Hepatocyte (in vitro differentiated cells): ENCODE measurements around the gene FABP1. TPM values are rescaled to one million over a fixed set of nuclear protein-coding genes. Genes with fewer than 3 reads are reported as not detected.

ENCODE experiments used
- DNase-seq: peaks from one replicate; pipeline ENCODE4 v3.0.0-alpha.2; 2016; ENCODE audit warnings: low spot score
- H2AFZ ChIP-seq: fragments of 200-600 bp; sonication (generic); 2 replicates; pipeline ENCODE4 v1.6.0; 2016; ENCODE audit warnings: antibody characterized with exemption, mild to moderate bottlenecking
- H3K27ac ChIP-seq: fragments of 200-600 bp; sonication (generic); 2 replicates; pipeline ENCODE4 v1.5.1; 2016; ENCODE audit warnings: mild to moderate bottlenecking
- H3K27me3 ChIP-seq: fragments of 200-600 bp; sonication (generic); 2 replicates; pipeline ENCODE4 v1.6.1; 2016
- H3K36me3 ChIP-seq: fragments of 200-600 bp; sonication (generic); replicated peaks from 2 replicates; pipeline ENCODE4 v1.5.1; 2016; ENCODE audit warnings: low read depth; ENCODE audit not compliant: insufficient read depth
- H3K4me1 ChIP-seq: fragments of 200-600 bp; sonication (generic); 2 replicates; pipeline ENCODE4 v1.5.1; 2016; ENCODE audit warnings: mild to moderate bottlenecking, moderate library complexity; ENCODE audit not compliant: insufficient read depth
- H3K4me2 ChIP-seq: fragments of 200-600 bp; sonication (generic); 2 replicates; pipeline ENCODE4 v1.6.0; 2016
- H3K4me3 ChIP-seq: fragments of 200-600 bp; sonication (generic); 2 replicates; pipeline ENCODE4 v1.5.1; 2016; ENCODE audit warnings: mild to moderate bottlenecking
- H3K79me2 ChIP-seq: fragments of 200-600 bp; sonication (generic); 2 replicates; pipeline ENCODE4 v1.6.0; 2017; ENCODE audit warnings: mild to moderate bottlenecking
- H3K9me2 ChIP-seq: fragments of 200-600 bp; sonication (generic); replicated peaks from 2 replicates; pipeline ENCODE4 v1.6.0; 2017; ENCODE audit warnings: mild to moderate bottlenecking; ENCODE audit not compliant: insufficient read depth
- H3K9me3 ChIP-seq: fragments of 200-600 bp; sonication (generic); 2 replicates; pipeline ENCODE4 v1.5.1; 2016; ENCODE audit warnings: low read depth, mild to moderate bottlenecking
- H4K20me1 ChIP-seq: fragments of 200-600 bp; sonication (generic); 2 replicates; pipeline ENCODE4 v1.6.0; 2016; ENCODE audit warnings: mild to moderate bottlenecking; ENCODE audit not compliant: insufficient read depth, poor library complexity, severe bottlenecking
- EZH2 ChIP-seq: fragments of 200-600 bp; sonication (generic); IDR thresholded peaks from 2 replicates; pipeline ENCODE4 v1.6.1; 2016; ENCODE audit warnings: antibody characterized with exemption, mild to moderate bottlenecking, borderline replicate concordance
- EZH2phosphoT487 ChIP-seq: fragments of 200-600 bp; sonication (generic); IDR thresholded peaks from one replicate; pipeline ENCODE4 v1.6.1; 2018; ENCODE audit warnings: antibody characterized with exemption, mild to moderate bottlenecking, low read depth, moderate library complexity; ENCODE audit not compliant: unreplicated experiment, severe bottlenecking
- WGBS: methylation state at CpG from one replicate; pipeline ENCODE4 v1.1.6; 2016; ENCODE audit warnings: low lambda C conversion rate; ENCODE audit errors: missing lambda C conversion rate; 5-methylcytosine and 5-hydroxymethylcytosine counted together
- polyA plus RNA-seq: library from polyadenylated mRNA; unstranded; fragments of >200 nt; fragmentation: Nextera tagmentation; extraction: Ambion mirVana; gene quantifications from 2 replicates; pipeline ENCODE4 v1.2.1, GENCODE V29; 2016
- total RNA-seq: library from RNA; depleted of rRNA; stranded (reverse); fragments of >200 nt; gene quantifications from 2 replicates; pipeline ENCODE4 v1.2.3, GENCODE V29; 2014
- TF ChIP-seq, protein P1 (sequence below): fragments of 200-600 bp; sonication (generic); IDR thresholded peaks from 2 replicates; pipeline ENCODE4 v1.5.1; 2016; ENCODE audit warnings: antibody characterized with exemption, mild to moderate bottlenecking; ENCODE audit not compliant: poor library complexity

FABP1 gene
- total and polyA plus RNA-seq, 2 experiments from 2014 or later, result 165 to 763 TPM

DNA sequence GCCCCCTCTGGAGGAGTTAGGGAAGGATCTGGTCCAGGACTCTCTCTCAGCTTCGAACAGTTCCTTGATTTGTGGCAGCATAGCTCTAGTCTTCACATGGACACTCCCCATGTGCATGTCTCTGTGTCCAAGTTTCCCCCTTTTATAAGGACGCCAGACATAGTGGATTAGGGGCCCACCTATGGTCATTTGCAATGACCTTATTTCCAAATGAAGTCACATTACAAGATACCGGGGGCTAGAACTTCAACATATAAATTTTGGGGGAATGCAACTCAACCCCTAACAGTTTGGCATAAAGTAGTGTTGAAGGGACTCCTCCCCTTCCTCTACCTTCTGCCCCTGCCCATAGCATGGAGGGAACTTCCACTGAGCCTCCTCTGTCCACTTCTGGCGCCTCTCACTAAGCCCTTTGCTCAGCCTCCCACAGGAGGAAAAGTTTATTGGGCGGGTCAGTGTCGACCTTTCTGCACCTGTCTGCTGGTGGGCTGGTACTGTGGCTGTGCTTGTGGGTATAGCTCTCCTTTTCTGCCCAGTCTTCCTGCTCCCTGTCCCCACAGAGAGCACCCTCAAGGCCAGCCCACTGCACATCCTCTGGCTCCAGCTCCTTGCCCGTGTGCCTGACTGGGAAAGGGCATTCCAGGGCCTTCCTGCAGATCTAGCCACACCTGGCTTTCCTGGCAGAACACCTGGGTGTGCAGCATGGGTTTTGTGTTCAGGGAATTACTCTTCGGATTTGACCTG is 5.5 kb downstream of the FABP1 start:
- Histone ChIP-seq H3K4me2 (no peak overlapping the region), H3K36me3 (no peaks in the 10 kb centered on the region), H3K9me3 (no peaks in the 10 kb centered on the region), H3K4me3 (no peak overlapping the region), H3K27me3 (no peaks in the 10 kb centered on the region), H3K27ac (no peak overlapping the region), H3K9me2 (no peaks in the 10 kb centered on the region), H2AFZ (no peak overlapping the region), H3K4me1 (no peaks in the 10 kb centered on the region), H3K79me2 (peaks cover 2% of the 10 kb centered on the region), H4K20me1 (peaks cover 5% of the 10 kb centered on the region)
- 85% methylated on average over 8 of the region's 8 CpGs for WGBS
- TF ChIP-seq, protein P1, sequence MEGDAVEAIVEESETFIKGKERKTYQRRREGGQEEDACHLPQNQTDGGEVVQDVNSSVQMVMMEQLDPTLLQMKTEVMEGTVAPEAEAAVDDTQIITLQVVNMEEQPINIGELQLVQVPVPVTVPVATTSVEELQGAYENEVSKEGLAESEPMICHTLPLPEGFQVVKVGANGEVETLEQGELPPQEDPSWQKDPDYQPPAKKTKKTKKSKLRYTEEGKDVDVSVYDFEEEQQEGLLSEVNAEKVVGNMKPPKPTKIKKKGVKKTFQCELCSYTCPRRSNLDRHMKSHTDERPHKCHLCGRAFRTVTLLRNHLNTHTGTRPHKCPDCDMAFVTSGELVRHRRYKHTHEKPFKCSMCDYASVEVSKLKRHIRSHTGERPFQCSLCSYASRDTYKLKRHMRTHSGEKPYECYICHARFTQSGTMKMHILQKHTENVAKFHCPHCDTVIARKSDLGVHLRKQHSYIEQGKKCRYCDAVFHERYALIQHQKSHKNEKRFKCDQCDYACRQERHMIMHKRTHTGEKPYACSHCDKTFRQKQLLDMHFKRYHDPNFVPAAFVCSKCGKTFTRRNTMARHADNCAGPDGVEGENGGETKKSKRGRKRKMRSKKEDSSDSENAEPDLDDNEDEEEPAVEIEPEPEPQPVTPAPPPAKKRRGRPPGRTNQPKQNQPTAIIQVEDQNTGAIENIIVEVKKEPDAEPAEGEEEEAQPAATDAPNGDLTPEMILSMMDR, result no peak
- TF ChIP-seq EZH2phosphoT487 (no peak), EZH2 (no peak)
- no peak for DNase-seq

- no peak overlapping the region for H3K27ac ChIP-seq
- no peaks in the 10 kb centered on the region for H3K27me3 ChIP-seq
- H2AFZ ChIP-seq, result no peak overlapping the region
- H3K79me2 ChIP-seq, result peaks cover 2% of the 10 kb centered on the region
- TF ChIP-seq EZH2 (no peak), EZH2phosphoT487 (no peak)
- TF ChIP-seq, protein P1, result no peak
- H3K9me2 ChIP-seq, result no peaks in the 10 kb centered on the region
- DNase-seq, result no peak
- no peak overlapping the region for H3K4me2 ChIP-seq
- H3K4me1 ChIP-seq, result no peaks in the 10 kb centered on the region
- no peaks in the 10 kb centered on the region for H3K36me3 ChIP-seq
- 75% methylated on average over 4 of the region's 4 CpGs for WGBS
- no peak overlapping the region for H3K4me3 ChIP-seq
- H4K20me1 ChIP-seq, result peaks cover 5% of the 10 kb centered on the region
- no peaks in the 10 kb centered on the region for H3K9me3 ChIP-seq
These were observed 6.2 kb downstream of the FABP1 start for GRCh38 chr2:88121678-88122077.

GRCh38 chr2:88117973-88118372 is 9.9 kb downstream of the FABP1 start:
- no peaks in the 10 kb centered on the region for H3K9me2 ChIP-seq
- H2AFZ ChIP-seq, result no peak overlapping the region
- TF ChIP-seq EZH2, result no peak
- TF ChIP-seq, protein P1, result no peak
- TF ChIP-seq EZH2phosphoT487, result no peak
- H3K27me3 ChIP-seq, result no peaks in the 10 kb centered on the region
- WGBS, result 74% methylated on average over 4 of the region's 4 CpGs
- no peaks in the 10 kb centered on the region for H3K36me3 ChIP-seq
- no peaks in the 10 kb centered on the region for H3K79me2 ChIP-seq
- H3K9me3 ChIP-seq, result no peaks in the 10 kb centered on the region
- H4K20me1 ChIP-seq, result no peaks in the 10 kb centered on the region
- H3K27ac ChIP-seq, result no peak overlapping the region
- no peak overlapping the region for H3K4me2 ChIP-seq
- H3K4me3 ChIP-seq, result no peak overlapping the region
- no peak for DNase-seq
- H3K4me1 ChIP-seq, result peaks cover 7% of the 10 kb centered on the region
